Fibroblast of villous mesenchyme (primary cell): Measurements from ENCODE around the gene TFPT. TPM values are rescaled to one million over a fixed set of nuclear protein-coding genes. Genes with fewer than 3 reads are reported as not detected.

Experiments
- DNase-seq: peaks from one replicate; pipeline ENCODE4 v3.0.0-alpha.2; 2010; ENCODE audit warnings: low read depth
- H3K4me3 ChIP-seq: 2 replicates; pipeline ENCODE4 v1.5.1; 2011; ENCODE audit warnings: low read depth, mild to moderate bottlenecking, low read length
- CTCF ChIP-seq: IDR thresholded peaks from 2 replicates; pipeline ENCODE4 v1.5.1; 2012; ENCODE audit warnings: low read depth, mild to moderate bottlenecking, low read length; ENCODE audit not compliant: insufficient read depth
- total RNA-seq: library from RNA; depleted of rRNA; stranded (reverse); fragments of >200 nt; gene quantifications from 2 replicates; pipeline ENCODE4 v1.2.3, GENCODE V29; 2012

Gene TFPT
- total RNA-seq, 1 donor, result 17.7 TPM

DNA sequence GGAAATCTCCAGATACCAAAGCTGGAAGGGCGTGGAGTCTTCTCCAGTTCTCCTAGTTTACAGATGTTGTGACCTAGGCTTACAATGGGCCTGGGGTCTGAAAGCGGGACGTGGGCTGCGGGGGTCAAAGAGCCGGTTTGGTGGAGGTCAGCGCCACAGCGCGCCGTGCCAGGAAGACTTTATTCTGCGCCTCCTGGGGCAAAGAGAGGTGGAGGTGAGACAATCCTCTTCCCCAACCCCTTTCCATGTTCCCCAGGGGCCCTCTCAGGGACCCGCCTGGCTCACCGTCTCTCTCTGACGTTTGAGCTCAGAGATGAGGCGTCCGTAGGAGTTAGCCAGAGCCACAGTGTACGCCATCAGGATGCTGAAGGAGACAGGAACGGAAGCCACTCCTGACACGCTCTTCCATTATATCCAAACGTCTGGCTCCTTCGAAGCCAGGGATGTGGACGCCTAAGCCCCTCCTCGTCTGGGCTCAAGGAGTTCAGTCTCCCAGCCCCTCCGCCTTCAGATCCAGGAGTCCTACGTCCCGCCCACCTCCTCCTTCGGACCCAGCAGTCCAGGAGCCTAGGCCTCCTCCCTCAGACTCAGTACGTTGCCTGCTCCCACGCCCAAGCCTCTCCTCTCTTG is 44.8 kb upstream of the TFPT start:
- peak; percentile 55 for DNase-seq
- TF ChIP-seq CTCF, result no peak
- peak overlapping the region; percentile 71 for H3K4me3 ChIP-seq

- peak; percentile 30 for TF ChIP-seq CTCF
- peak; percentile 100 for DNase-seq
- peak within 1 kb of the TSS; percentile 88 for H3K4me3 ChIP-seq
Measured at GRCh38 chr19:54159352-54160181, 44.1 kb upstream of the TFPT start, which contains the start of gene LENG1. LENG1 (minus strand) TSS chr19:54159721; CDS start chr19:54159695, 26 bp downstream.

DNA sequence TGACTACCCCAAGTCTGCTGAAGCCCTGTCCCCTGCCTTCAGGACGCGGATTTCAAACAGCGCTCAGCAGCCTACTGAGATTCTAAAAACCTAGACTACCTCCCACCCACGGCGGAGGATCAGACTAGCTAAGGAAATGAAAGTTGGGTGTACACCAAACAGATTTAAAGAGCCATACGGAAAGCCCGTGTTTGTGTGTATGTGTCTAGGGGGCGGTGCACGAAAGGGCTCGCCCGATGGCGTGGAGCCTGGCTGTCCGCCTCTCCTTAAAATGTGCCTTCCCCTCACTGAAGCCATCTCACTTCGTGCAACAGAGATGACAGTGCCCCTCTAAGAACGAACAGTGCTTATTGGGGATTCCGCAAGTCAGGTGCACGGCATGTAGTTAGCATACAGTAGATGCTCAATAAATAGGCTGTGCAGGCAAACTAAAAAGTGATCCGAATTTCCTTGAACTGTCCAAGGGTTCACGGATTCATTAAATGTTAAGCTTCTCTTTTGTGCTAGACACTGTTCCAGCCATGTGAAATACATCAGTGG is 43.4 kb upstream of the TFPT start:
- no peak for DNase-seq
- no peak for TF ChIP-seq CTCF
- peak overlapping the region; percentile 88 for H3K4me3 ChIP-seq

GRCh38 chr19:54156953-54157352 is 41.5 kb upstream of the TFPT start:
- H3K4me3 ChIP-seq, result no peak overlapping the region
- TF ChIP-seq CTCF, result no peak
- DNase-seq, result no peak

- DNase-seq, result no peak
Measured at GRCh38 chr19:54156490-54156889, 41.0 kb upstream of the TFPT start.

DNA sequence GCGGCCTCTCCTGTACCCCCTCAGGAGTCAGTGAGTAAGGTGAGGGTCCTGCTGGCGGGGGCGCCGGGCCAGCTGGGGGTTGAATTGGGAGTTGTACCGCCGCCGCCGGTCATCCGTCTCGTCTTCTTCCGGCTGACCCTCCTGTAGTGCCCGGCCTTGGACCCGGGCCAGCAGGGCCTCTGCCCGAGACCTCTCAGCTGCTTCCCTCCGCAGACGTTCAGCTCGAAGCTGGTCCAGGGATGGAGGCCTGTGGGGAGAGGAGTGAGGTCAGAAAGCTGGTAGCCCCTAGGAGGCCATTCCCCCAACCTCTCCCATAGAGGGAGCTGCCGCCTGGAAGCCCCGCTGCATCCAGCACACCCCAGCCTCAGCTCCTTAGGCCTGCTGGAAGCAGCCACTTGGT is 40.2 kb upstream of the TFPT start:
- TF ChIP-seq CTCF, result no peak
- no peak overlapping the region for H3K4me3 ChIP-seq
- no peak for DNase-seq

More at GRCh38 chr19:54156490-54156889, 41.0 kb upstream of the TFPT start:
- no peak overlapping the region for H3K4me3 ChIP-seq
- TF ChIP-seq CTCF, result no peak
